ENCODE results near the gene PIEZO1.

PIEZO1 gene

DNA sequence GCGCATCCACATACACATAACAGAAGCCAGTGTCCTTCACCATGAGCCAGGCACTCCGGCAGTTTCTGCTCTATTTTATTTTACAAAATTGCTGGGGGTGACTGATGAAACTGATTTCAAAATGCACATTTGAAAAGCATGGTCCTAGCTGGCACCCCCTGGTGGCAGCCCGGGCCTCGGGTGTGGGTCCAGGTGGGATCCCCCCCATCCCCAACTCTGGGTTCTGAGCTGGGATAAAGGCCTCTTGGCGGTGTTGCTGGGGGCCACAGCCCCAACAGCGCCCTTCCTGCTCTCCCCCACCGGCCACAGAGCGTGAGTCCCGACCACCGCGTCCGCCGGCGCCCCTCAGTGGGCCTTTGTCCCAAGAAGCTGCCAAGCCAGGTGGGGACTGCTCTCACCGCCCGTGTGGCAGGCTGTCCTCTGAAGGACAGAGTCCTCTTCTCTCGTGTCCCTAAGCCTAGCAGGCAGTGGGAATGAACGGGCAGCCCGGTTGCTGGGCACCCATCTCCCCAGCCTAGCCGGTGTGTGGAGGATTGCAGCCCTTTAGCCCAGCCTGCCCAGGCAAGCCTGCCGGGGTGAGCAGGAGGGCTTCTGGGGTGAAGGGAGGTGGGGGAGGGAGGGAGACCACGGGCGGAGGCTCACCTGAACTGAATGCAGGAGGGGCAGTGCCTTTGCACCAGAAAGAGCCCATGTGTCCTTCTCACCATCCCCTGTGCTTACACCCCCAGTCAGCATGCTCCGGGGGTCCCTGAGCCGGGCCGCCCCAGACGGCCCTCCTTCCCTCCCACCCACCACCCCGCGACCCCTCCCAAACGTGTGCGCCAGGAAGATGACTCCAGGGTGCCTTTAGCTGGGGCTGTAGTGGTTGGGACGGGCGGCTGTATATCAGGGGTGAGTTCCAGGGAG is 99.6 kb downstream of the PIEZO1 start:
- Histone ChIP-seq H3K27me3 (ENCODE audit: insufficient read depth, low read length) (peaks cover 49% of the 10 kb centered on the region), H3K9me3 (ENCODE audit: insufficient read depth, low read depth, low read length) (no peaks in the 10 kb centered on the region), H3K4me3 (ENCODE audit: low read length) (peak overlapping the region; percentile 78), H3K4me1 (ENCODE audit: insufficient read depth, low read length) (peaks cover 4% of the 10 kb centered on the region), H3K36me3 (ENCODE audit: insufficient read depth, low read length) (no peaks in the 10 kb centered on the region), H3K27ac (ENCODE audit: low read depth, low read length) (no peak overlapping the region), H3K9ac (ENCODE audit: low read depth, low read length) (peak overlapping the region; percentile 68; the same call in 1 of the 2 replicates)
- 10% methylated on average over 33 of the region's 33 CpGs for WGBS

- Histone ChIP-seq H3K27ac (ENCODE audit: low read depth, low read length) (no peak overlapping the region), H3K9ac (ENCODE audit: low read depth, low read length) (no peak overlapping the region), H3K4me1 (ENCODE audit: insufficient read depth, low read length) (peaks cover 4% of the 10 kb centered on the region), H3K9me3 (ENCODE audit: insufficient read depth, low read depth, low read length) (no peaks in the 10 kb centered on the region), H3K4me3 (ENCODE audit: low read length) (peak overlapping the region; percentile 78), H3K27me3 (ENCODE audit: insufficient read depth, low read length) (peaks cover 49% of the 10 kb centered on the region), H3K36me3 (ENCODE audit: insufficient read depth, low read length) (no peaks in the 10 kb centered on the region)
- 81% methylated on average over 15 of the region's 15 CpGs for WGBS
Observed at GRCh38 chr16:88684569-88685155, 100.4 kb downstream of the PIEZO1 start.

GRCh38 chr16:88681709-88682451 is 103.1 kb downstream of the PIEZO1 start:
- Histone ChIP-seq H3K27ac (ENCODE audit: low read depth, low read length) (no peak overlapping the region), H3K4me3 (ENCODE audit: low read length) (no peak overlapping the region), H3K9me3 (ENCODE audit: insufficient read depth, low read depth, low read length) (no peaks in the 10 kb centered on the region), H3K4me1 (ENCODE audit: insufficient read depth, low read length) (peaks cover 4% of the 10 kb centered on the region), H3K27me3 (ENCODE audit: insufficient read depth, low read length) (peaks cover 27% of the 10 kb centered on the region), H3K9ac (ENCODE audit: low read depth, low read length) (no peak overlapping the region), H3K36me3 (ENCODE audit: insufficient read depth, low read length) (no peaks in the 10 kb centered on the region)
- WGBS = 80% methylated on average over 21 of the region's 21 CpGs

DNA sequence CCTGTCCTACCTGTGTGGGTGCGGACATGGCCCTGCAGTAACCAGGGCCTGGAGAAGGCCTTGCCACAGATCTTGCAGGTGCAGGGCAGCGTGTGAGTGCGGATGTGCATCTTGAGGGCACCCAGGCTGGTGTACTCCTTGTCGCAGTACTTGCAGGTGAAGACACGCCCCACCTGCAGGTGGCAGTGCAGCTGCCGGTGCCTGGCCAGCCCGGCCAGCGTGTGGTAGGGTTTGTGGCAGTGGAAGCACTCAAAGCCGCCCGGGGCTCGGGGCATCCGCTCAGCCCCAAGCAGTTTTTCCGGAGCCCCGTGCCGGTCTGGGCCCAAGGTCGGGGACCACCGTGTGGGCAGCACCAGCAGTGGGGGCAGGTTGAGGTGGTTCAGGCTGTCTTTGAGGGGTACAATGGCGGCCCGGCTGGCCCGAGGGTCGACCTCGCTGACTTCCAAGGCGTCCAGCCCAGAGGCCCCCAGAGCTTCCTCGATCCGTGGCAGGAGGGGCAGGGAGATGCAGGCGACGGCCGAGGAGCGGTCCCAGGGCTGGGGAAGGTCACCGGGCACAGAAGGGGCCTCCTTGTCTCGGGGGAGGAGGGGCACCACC is 103.8 kb downstream of the PIEZO1 start:
- Histone ChIP-seq H3K9me3 (ENCODE audit: insufficient read depth, low read depth, low read length) (no peaks in the 10 kb centered on the region), H3K4me1 (ENCODE audit: insufficient read depth, low read length) (peaks cover 4% of the 10 kb centered on the region), H3K27me3 (ENCODE audit: insufficient read depth, low read length) (peaks cover 22% of the 10 kb centered on the region), H3K9ac (ENCODE audit: low read depth, low read length) (no peak overlapping the region), H3K27ac (ENCODE audit: low read depth, low read length) (no peak overlapping the region), H3K4me3 (ENCODE audit: low read length) (no peak overlapping the region), H3K36me3 (ENCODE audit: insufficient read depth, low read length) (no peaks in the 10 kb centered on the region)
- WGBS = 84% methylated on average over 31 of the region's 31 CpGs

- Histone ChIP-seq H3K27me3 (ENCODE audit: insufficient read depth, low read length) (peaks cover 17% of the 10 kb centered on the region), H3K36me3 (ENCODE audit: insufficient read depth, low read length) (no peaks in the 10 kb centered on the region), H3K27ac (ENCODE audit: low read depth, low read length) (no peak overlapping the region), H3K9me3 (ENCODE audit: insufficient read depth, low read depth, low read length) (no peaks in the 10 kb centered on the region), H3K4me3 (ENCODE audit: low read length) (no peak overlapping the region), H3K4me1 (ENCODE audit: insufficient read depth, low read length) (peaks cover 4% of the 10 kb centered on the region), H3K9ac (ENCODE audit: low read depth, low read length) (no peak overlapping the region)
- WGBS = 85% methylated on average over 5 of the region's 5 CpGs
Observed at GRCh38 chr16:88680554-88681083, 104.4 kb downstream of the PIEZO1 start.

DNA sequence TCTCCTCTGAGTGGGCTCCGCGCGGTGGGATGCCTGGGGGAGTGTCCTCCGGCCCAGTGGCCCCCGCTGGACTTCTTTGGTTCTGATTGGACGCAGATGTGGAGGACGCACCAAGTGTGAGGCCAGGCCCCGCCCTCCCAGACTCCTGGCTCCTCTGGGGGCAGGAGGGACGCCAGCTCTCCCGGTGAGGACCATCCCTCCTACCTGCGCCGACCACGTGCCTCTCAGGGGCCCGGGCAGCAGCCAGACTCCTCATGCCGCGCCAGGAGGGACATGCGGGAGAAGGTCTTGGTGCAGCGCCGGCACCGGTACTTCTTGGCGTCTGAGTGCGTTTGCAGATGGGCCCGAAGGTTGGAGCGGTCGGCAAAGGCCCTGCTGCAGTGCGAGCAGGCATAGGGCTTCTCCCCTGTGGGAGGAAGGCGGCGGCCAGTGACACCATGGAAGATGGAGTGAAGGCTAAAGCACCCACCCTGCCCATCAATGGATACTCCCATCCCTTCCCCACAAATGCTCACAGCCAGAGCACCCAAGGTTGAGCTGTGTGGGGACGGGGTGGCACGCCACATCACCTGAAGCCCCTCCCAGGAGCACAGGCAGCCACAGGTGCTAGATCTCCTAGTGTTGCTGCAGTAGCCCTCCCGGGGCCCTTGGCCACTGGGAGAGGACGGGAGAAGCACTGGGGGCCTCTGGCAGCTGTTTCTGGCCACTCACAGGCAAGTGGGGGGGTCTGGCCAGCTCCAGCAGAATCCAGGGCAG is 106.6 kb downstream of the PIEZO1 start:
- H3K4me1 ChIP-seq (ENCODE audit: insufficient read depth, low read length) = no peaks in the 10 kb centered on the region
- no peak overlapping the region for H3K27ac ChIP-seq (ENCODE audit: low read depth, low read length)
- no peaks in the 10 kb centered on the region for H3K9me3 ChIP-seq (ENCODE audit: insufficient read depth, low read depth, low read length)
- no peak overlapping the region for H3K4me3 ChIP-seq (ENCODE audit: low read length)
- H3K9ac ChIP-seq (ENCODE audit: low read depth, low read length) = no peak overlapping the region
- H3K27me3 ChIP-seq (ENCODE audit: insufficient read depth, low read length) = no peaks in the 10 kb centered on the region
- no peaks in the 10 kb centered on the region for H3K36me3 ChIP-seq (ENCODE audit: insufficient read depth, low read length)
- WGBS = 65% methylated on average over 31 of the region's 32 CpGs

DNA sequence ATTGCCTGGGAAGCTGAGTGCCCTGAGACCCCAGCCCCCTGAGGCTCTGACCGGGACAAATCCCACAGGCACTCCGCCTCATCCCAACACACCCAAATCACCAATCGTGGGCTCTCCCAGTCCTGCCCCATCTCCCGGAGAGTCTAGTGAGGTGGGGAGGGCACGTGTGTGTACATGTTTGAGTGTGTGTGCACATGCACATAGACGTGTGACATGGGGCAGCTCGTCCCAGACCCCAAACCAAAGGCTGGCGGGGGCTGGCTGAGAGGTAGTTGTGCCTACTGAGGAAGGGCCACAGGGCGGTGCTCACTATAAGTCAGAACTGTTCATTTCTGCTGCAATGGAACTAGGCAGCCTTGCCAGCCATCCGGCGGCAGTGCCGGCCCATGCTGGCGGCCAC is 107.3 kb downstream of the PIEZO1 start:
- H3K27me3 ChIP-seq (ENCODE audit: insufficient read depth, low read length) = no peaks in the 10 kb centered on the region
- no peak overlapping the region for H3K27ac ChIP-seq (ENCODE audit: low read depth, low read length)
- H3K9me3 ChIP-seq (ENCODE audit: insufficient read depth, low read depth, low read length) = no peaks in the 10 kb centered on the region
- no peak overlapping the region for H3K4me3 ChIP-seq (ENCODE audit: low read length)
- H3K36me3 ChIP-seq (ENCODE audit: insufficient read depth, low read length) = no peaks in the 10 kb centered on the region
- 79% methylated on average over 12 of the region's 13 CpGs for WGBS
- H3K4me1 ChIP-seq (ENCODE audit: insufficient read depth, low read length) = no peaks in the 10 kb centered on the region
- no peak overlapping the region for H3K9ac ChIP-seq (ENCODE audit: low read depth, low read length)

DNA sequence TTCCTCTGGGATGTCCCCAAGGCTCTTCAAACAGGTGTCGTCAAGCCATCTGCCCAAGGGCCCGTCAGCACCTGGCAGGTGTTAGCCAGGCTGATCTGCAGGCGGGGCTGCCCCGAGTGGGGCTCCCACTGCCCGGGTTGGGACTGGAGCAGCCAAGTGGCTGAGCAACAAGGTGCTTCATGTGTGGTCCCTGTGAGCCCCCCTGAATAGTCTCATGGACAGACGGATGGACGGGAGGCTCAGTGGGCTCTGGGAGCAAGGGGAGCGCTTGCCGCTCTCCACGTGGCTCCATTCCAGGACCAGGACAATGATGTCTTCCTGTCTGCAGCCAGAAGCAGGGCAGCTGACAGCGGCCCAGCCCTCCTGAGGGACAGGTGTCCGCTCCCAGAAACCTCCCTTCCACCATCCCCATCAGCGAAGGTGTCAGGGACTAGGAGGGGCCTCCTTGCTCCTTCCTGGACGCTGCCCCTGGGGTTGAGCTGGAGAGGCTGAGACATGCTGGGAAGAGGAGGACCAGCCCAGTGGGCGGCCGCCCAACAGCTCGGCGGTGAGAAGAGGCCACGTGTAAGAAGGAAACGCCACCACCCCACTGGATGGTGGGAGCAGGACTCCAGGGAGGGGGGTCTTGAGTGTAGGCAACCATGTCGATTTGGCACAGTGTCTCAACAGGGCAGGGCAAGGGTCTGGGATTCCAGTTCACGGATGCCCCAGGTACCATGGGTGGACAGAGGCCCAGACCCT is 108.3 kb downstream of the PIEZO1 start:
- no peak overlapping the region for H3K27ac ChIP-seq (ENCODE audit: low read depth, low read length)
- WGBS = 93% methylated on average over 22 of the region's 22 CpGs
- H3K9ac ChIP-seq (ENCODE audit: low read depth, low read length) = no peak overlapping the region
- no peaks in the 10 kb centered on the region for H3K36me3 ChIP-seq (ENCODE audit: insufficient read depth, low read length)
- no peaks in the 10 kb centered on the region for H3K27me3 ChIP-seq (ENCODE audit: insufficient read depth, low read length)
- H3K4me3 ChIP-seq (ENCODE audit: low read length) = no peak overlapping the region
- no peaks in the 10 kb centered on the region for H3K4me1 ChIP-seq (ENCODE audit: insufficient read depth, low read length)
- H3K9me3 ChIP-seq (ENCODE audit: insufficient read depth, low read depth, low read length) = no peaks in the 10 kb centered on the region

DNA sequence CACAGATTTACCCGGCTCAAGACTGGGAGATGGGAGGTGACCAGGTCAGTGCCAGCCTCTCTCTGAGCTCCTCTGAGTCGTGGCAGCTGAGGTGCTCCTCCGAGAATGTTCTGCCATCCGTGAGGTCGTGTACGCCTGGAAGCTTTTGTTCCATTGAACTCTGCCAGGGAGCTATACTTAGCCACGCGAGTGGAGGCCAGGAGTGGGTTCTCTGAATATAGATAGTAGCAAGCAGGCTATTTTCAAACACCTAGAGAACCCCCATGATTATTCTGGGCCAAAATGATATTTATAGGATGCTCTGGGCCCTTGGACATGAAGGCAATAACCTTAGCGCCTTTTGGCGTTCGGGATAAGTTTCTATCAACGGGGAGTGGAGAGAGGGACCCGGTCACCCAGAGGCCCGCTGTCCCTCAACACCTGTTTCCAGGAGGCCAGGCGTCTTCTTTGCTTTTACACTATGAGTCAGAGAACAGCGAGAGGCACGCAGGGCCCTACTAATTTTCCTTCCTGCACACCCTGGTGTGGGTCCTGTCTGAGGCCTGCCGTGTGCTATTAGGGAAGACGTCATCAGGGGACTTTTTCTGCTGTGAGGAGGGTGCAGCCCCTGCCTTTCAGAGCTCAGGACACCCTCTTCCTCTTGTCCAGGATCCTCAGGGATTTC is 111.2 kb downstream of the PIEZO1 start:
- WGBS = 95% methylated on average over 19 of the region's 19 CpGs
- H3K4me1 ChIP-seq (ENCODE audit: insufficient read depth, low read length) = no peaks in the 10 kb centered on the region
- H3K9ac ChIP-seq (ENCODE audit: low read depth, low read length) = no peak overlapping the region

More for the DNA sequence above, 111.2 kb downstream of the PIEZO1 start:
- Histone ChIP-seq H3K36me3 (ENCODE audit: insufficient read depth, low read length) (no peaks in the 10 kb centered on the region), H3K4me3 (ENCODE audit: low read length) (no peak overlapping the region), H3K27me3 (ENCODE audit: insufficient read depth, low read length) (no peaks in the 10 kb centered on the region), H3K27ac (ENCODE audit: low read depth, low read length) (no peak overlapping the region), H3K9me3 (ENCODE audit: insufficient read depth, low read depth, low read length) (no peaks in the 10 kb centered on the region)

Data from HUES64 (cell line).